Measurements from ENCODE around the gene PRR7.

Gene PRR7

DNA sequence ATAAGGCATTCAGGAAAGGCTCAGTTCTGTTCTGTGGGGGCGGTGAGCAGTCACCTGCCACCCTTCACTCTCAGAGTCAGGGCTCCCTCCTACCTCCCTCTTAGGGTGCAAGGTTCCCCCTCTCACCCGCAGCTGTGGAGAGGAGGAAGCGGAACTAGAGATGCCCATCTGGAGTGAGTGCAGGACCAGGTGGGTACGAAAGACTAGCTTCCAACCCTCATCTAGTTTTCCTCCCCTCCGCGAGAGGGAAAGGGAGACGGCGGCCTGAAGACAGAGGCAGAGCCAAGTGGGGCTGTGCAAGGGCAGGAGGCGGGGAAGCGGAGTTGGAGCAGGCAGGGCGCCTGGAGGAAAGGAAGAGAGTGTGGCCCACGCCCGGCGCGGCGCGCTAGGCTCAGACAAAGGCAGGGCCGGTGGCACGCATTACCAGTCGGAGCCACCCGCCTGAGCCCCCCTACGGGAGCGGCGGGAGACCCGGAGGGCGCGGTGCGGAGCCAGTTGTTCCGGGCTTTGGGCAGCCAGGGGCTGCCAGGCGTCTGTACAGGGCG, 7.3 kb downstream of the PRR7 start:
- peak overlapping the region; percentile 45 for H3K4me3 ChIP-seq (replicated peaks; ENCODE audit: low read depth, low read length)
- TF ChIP-seq, protein P1, sequence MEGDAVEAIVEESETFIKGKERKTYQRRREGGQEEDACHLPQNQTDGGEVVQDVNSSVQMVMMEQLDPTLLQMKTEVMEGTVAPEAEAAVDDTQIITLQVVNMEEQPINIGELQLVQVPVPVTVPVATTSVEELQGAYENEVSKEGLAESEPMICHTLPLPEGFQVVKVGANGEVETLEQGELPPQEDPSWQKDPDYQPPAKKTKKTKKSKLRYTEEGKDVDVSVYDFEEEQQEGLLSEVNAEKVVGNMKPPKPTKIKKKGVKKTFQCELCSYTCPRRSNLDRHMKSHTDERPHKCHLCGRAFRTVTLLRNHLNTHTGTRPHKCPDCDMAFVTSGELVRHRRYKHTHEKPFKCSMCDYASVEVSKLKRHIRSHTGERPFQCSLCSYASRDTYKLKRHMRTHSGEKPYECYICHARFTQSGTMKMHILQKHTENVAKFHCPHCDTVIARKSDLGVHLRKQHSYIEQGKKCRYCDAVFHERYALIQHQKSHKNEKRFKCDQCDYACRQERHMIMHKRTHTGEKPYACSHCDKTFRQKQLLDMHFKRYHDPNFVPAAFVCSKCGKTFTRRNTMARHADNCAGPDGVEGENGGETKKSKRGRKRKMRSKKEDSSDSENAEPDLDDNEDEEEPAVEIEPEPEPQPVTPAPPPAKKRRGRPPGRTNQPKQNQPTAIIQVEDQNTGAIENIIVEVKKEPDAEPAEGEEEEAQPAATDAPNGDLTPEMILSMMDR (IDR thresholded peaks at IDR 0.05; ENCODE audit: low read depth, low read length, missing control alignments), result no peak
- DNase-seq (ENCODE audit: extremely low read depth, low read depth), result no peak

DNA sequence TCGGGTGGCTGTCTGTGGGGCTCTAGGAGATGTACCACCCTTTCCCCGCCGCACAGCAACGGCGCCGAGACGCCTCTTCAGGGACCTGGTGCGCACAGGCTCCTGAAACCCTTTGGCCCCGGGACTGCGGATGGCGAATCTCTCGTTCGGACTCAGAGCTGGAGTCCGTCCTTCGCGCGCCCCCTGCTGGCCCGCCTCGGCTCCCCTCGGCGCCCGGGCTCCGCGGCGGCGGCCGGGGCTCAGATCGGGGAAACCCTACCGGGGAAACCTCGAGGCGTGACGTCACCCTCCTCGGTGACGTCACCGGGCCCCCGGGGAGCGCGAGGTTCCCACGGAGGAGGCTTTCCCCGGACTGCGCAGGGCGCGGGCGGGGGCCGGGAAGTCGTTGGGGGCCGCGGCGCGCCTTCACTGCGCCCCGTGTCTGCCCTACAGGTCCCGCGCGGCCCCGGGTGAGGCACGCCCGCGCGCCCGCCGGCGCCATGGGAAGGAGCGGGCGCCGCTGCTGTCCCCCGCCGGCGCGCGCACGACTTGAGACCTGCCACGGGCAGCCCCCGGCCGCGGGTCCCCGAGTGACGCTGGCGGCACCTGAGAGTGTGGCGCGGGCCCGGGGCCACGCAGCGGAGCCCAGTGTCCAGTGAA, 7.9 kb downstream of the PRR7 start:
- peak overlapping the region; percentile 45 for H3K4me3 ChIP-seq (replicated peaks; ENCODE audit: low read depth, low read length)
- TF ChIP-seq, protein P1 (IDR thresholded peaks at IDR 0.05; ENCODE audit: low read depth, low read length, missing control alignments), result peak; percentile 90
- DNase-seq (ENCODE audit: extremely low read depth, low read depth), result no peak

DNA sequence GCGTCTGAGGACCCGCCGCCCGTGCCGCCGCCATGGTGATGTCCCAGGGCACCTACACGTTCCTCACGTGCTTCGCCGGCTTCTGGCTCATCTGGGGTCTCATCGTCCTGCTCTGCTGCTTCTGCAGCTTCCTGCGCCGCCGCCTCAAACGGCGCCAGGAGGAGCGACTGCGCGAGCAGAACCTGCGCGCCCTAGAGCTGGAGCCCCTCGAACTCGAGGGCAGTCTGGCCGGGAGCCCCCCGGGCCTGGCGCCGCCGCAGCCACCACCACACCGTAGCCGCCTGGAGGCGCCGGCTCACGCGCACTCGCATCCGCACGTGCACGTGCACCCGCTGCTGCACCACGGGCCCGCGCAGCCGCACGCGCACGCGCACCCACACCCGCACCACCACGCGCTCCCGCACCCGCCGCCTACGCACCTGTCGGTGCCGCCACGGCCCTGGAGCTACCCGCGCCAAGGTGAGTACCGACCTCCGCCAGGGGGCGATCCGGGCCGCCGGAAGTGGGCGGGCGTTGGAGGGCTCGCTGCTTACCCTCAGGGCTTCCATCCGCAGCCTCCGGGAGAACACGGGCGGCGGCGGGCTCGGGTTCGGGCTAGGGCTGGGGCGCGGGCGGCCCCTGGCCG, 8.5 kb downstream of the PRR7 start:
- TF ChIP-seq, protein P1 (IDR thresholded peaks at IDR 0.05; ENCODE audit: low read depth, low read length, missing control alignments), result peak; percentile 55
- peak overlapping the region; percentile 45 for H3K4me3 ChIP-seq (replicated peaks; ENCODE audit: low read depth, low read length)
- DNase-seq (ENCODE audit: extremely low read depth, low read depth), result no peak

DNA sequence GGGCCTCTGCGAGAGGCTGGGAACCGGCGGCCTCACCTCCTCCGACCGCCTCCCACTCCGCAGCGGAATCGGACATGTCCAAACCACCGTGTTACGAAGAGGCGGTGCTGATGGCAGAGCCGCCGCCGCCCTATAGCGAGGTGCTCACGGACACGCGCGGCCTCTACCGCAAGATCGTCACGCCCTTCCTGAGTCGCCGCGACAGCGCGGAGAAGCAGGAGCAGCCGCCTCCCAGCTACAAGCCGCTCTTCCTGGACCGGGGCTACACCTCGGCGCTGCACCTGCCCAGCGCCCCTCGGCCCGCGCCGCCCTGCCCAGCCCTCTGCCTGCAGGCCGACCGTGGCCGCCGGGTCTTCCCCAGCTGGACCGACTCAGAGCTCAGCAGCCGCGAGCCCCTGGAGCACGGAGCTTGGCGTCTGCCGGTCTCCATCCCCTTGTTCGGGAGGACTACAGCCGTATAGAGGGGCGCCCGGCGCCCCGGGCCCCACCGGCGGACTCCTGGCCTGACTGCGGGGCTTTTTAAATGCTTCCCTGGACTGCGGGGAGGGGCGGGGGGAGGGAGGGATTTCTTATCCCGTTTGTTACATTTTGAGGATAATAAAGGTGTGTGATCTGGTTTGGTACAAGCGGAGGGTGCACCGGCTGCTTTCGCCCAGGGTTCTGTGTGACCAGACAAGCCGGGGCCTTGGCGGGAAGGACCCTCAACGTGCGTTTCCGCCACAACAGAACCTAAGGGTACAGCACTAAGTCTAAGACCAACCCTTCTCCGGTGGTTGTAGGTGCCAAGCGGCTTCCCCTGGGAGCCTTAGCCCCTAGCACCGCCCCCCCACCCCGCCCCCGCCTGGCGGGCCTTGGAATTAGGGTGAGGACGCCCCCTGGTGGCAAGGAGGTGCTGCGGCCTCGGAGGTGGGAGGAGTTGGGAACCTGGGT, 9.3 kb downstream of the PRR7 start:
- peak overlapping the region; percentile 45 for H3K4me3 ChIP-seq (replicated peaks; ENCODE audit: low read depth, low read length)
- DNase-seq (ENCODE audit: extremely low read depth, low read depth), result no peak
- TF ChIP-seq, protein P1 (IDR thresholded peaks at IDR 0.05; ENCODE audit: low read depth, low read length, missing control alignments), result peak; percentile 91

DNA sequence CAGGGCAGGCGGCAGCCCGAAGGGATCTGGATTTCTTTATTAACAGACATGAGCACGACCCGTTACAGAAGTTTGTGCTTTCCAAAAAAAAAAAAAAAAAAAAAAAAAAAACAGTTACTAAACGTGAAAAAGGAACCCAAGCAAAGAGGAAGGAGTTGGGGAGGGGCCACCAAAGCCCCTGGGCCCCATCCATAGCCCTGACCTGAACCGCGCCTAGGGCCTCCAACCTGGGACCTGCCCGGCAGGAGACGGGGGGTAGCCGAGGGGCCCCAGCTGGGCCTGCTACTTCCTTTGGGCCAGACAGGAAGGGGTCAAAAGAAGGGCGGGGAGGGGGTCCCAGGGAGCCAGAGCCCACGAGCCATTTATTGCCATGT, 10.0 kb downstream of the PRR7 start:
- H3K4me3 ChIP-seq (replicated peaks; ENCODE audit: low read depth, low read length), result no peak overlapping the region
- DNase-seq (ENCODE audit: extremely low read depth, low read depth), result no peak
- TF ChIP-seq, protein P1 (IDR thresholded peaks at IDR 0.05; ENCODE audit: low read depth, low read length, missing control alignments), result no peak

DNA sequence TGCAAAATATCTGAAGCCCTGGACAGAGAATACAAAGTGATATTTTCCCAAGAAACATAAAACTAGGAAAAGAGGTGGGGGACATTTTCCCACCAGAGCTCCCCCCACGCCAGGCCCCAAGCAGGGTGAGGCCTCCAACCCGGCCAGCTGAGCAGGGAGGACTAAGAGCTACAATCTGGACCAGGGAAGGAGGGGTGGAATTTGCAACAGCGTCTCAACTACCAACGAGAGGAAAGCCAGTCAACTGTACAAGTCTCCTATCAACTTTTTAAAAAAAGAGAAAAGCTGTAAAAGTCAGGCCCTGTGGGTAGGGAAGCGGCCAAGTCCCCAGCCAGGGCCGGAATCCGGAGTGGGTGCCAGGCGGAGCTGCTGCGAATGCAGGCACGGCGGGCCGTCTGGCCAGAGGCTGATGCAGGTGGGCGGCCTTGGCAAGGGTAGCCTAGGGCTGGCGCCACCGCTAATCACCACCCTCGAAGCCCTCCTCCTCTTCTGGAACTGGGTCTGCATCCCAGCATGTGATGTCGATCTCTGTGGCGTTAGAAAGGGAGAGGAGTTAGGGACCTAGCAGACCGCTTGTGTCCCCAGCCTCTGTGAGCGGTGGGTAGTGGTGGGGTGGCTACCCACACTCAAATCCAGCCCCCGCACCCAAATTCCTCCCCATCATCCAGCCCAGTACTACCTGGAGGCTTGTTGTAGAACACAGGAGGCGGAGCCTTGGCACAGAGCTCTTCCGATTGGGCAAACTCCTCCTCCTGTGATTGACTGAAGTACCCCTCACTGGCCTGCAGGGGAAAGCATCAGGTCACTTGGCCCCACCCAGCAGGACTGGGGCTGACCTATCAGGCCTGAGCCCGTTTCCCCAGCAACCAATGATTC, 10.6 kb downstream of the PRR7 start:
- H3K4me3 ChIP-seq (replicated peaks; ENCODE audit: low read depth, low read length), result no peak overlapping the region
- TF ChIP-seq, protein P1 (IDR thresholded peaks at IDR 0.05; ENCODE audit: low read depth, low read length, missing control alignments), result peak; percentile 55
- DNase-seq (ENCODE audit: extremely low read depth, low read depth), result peak; percentile 95

Data from HFF-Myc (cell line).